WERI-Rb-1 (cell line): Measurements from ENCODE around the gene BATF.

ENCODE experiments used
- DNase-seq: peaks from one replicate; pipeline ENCODE4 v3.0.0-alpha.2; 2020
- H3K27ac ChIP-seq: fragments of 250-450 bp; sonication (Bioruptor Pico); 2 replicates; pipeline ENCODE4 v1.5.1; 2020; ENCODE audit warnings: mild to moderate bottlenecking, moderate library complexity
- H3K27me3 ChIP-seq: fragments of 250-450 bp; sonication (Bioruptor Pico); 2 replicates; pipeline ENCODE4 v1.5.1; 2021; ENCODE audit warnings: mild to moderate bottlenecking, low read depth, moderate library complexity; ENCODE audit not compliant: insufficient read depth, severe bottlenecking
- H3K36me3 ChIP-seq: fragments of 250-450 bp; sonication (Bioruptor Pico); 2 replicates; pipeline ENCODE4 v1.5.1; 2020; ENCODE audit warnings: mild to moderate bottlenecking, moderate library complexity
- H3K4me3 ChIP-seq: 2 replicates; pipeline ENCODE4 v1.5.1; 2011; ENCODE audit warnings: low read depth, mild to moderate bottlenecking, control low read depth, low read length
- H3K9me3 ChIP-seq: fragments of 250-450 bp; sonication (Bioruptor Pico); 2 replicates; pipeline ENCODE4 v1.5.1; 2021; ENCODE audit warnings: mild to moderate bottlenecking, moderate library complexity; ENCODE audit not compliant: severe bottlenecking
- TF ChIP-seq, protein P1 (sequence below): IDR thresholded peaks from 2 replicates; pipeline ENCODE4 v1.5.1; 2011; ENCODE audit warnings: low read depth, mild to moderate bottlenecking, control low read depth, inconsistent platforms, low read length

The BATF gene

DNA sequence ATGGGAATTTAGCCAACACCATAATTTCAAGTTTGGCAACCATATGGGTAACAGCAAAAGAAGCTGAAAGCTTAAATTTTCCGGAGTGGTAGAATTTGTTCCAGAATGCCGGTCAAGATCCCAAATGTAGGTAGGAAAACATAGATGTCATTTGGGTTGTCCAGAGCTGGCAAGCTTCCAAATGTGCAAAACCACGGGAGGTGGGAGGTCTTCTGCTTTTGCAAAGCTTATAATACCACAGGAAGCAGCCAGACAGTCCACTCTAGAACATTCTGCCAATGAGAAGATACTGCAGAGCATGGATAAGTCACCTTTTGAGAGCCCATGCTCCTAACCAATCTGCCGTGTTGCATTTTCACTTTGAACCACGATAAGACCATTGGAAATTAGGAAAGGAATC lies 26.4 kb upstream of the BATF start:
- TF ChIP-seq, protein P1, sequence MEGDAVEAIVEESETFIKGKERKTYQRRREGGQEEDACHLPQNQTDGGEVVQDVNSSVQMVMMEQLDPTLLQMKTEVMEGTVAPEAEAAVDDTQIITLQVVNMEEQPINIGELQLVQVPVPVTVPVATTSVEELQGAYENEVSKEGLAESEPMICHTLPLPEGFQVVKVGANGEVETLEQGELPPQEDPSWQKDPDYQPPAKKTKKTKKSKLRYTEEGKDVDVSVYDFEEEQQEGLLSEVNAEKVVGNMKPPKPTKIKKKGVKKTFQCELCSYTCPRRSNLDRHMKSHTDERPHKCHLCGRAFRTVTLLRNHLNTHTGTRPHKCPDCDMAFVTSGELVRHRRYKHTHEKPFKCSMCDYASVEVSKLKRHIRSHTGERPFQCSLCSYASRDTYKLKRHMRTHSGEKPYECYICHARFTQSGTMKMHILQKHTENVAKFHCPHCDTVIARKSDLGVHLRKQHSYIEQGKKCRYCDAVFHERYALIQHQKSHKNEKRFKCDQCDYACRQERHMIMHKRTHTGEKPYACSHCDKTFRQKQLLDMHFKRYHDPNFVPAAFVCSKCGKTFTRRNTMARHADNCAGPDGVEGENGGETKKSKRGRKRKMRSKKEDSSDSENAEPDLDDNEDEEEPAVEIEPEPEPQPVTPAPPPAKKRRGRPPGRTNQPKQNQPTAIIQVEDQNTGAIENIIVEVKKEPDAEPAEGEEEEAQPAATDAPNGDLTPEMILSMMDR = no peak
- Histone ChIP-seq H3K27ac (no peak overlapping the region), H3K27me3 (no peaks in the 10 kb centered on the region), H3K4me3 (no peak overlapping the region), H3K9me3 (no peaks in the 10 kb centered on the region), H3K36me3 (no peaks in the 10 kb centered on the region)
- DNase-seq = no peak

DNA sequence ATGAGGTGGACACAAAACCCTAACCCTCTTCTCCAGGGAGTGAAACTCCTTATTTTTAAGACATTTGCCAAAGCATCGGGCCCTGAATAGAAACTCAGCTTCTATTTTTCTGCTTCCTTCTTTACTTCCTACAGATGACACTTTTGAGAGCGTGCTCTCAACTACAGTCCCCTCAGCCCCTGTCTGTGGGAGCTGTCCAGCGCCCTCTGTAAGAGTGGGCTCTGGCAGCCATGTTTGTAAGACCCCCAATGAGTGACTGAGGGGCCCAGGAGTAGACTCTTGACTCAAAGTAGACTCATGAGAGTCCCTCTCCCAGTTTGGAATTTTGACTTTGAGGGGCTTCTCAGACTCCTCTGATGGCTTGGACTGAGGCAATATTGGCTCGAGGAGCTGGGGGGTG lies 25.5 kb upstream of the BATF start:
- no peak for DNase-seq
- no peaks in the 10 kb centered on the region for H3K9me3 ChIP-seq
- H3K36me3 ChIP-seq = no peaks in the 10 kb centered on the region
- no peaks in the 10 kb centered on the region for H3K27me3 ChIP-seq
- no peak overlapping the region for H3K4me3 ChIP-seq
- H3K27ac ChIP-seq = no peak overlapping the region
- TF ChIP-seq, protein P1 = no peak

DNA sequence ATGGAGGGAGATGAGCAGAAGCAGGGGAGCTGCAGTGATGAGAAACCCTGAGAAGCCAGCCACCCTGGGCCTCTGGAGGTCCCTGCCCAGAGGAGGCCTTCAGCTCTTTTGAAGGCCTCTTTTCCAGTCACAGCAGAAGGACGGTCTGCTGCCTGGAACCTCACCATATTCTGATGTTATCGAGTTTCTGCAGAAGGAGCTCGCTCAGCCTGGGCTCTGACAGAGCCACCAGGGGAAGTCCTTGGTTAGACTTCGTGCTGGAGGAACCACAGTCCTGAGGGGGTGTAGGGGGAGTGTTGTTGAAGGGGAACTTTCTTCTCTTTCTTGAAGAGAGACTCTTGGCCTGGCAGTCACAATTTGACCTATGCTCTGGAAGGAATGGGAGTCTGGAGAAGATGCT lies 25.1 kb upstream of the BATF start:
- Histone ChIP-seq H3K9me3 (no peaks in the 10 kb centered on the region), H3K36me3 (no peaks in the 10 kb centered on the region), H3K27me3 (no peaks in the 10 kb centered on the region), H3K4me3 (no peak overlapping the region), H3K27ac (no peak overlapping the region)
- no peak for DNase-seq
- TF ChIP-seq, protein P1 = no peak

DNA sequence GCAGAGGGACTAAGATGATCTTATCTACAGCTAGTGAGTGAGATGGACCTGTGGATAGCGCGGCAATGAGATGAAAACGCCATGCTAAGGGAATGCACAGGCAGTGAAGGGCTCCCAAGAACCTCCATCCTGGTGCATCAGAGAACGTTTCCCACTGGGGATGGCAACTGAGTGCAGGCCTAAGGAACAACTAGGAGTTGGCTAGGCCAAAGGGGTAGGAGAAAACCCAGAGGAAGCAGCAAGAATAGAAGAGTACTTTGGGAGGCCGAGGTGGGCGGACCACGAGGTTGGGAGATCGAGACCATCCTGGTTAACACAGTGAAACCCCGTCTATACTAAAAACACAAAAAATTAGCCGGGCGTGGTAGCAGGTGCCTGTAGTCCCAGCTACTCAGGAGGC lies 24.6 kb upstream of the BATF start:
- Histone ChIP-seq H3K9me3 (no peaks in the 10 kb centered on the region), H3K36me3 (no peaks in the 10 kb centered on the region), H3K27me3 (no peaks in the 10 kb centered on the region), H3K4me3 (no peak overlapping the region), H3K27ac (no peak overlapping the region)
- DNase-seq = no peak
- TF ChIP-seq, protein P1 = no peak

DNA sequence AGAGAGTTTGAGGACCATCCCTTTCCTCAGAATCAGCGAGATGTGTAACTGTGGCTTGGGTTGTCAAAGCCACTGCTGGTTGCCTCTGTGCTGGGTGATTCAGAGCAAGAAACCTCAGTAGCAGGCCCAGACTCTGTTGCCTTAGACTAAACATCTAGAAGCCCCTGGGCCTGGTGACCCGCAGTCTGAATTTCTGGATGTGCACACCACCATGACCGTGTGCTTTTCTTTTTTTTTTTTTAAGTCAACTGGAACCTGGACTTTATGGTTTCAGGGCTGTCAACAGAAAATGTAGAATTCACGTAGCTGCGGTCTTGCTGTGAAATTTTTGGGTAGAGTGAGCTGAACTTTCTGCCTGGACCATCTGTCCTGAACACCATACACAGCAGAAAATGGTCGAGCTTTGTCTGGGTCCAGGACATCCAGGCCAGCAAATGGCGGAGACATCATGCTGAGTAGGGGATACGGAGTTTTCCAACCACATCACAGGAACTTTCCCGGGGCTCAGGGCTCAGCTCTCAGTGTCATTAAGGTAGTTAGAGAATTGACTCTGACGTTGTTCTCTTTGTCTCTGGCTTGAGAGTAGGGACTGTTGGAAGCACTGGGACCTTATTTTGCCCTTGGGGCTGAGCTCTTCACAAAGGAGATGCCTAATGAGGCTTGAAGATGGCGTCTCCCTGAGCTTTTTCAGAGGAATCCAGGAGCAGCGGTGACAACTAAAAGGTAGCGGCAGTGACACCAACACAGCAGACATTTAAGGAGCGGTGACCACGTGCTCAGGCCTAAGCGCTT lies 23.0 kb upstream of the BATF start:
- TF ChIP-seq, protein P1 = no peak
- no peak overlapping the region for H3K27ac ChIP-seq
- no peaks in the 10 kb centered on the region for H3K27me3 ChIP-seq
- no peak overlapping the region for H3K4me3 ChIP-seq
- H3K36me3 ChIP-seq = no peaks in the 10 kb centered on the region
- no peaks in the 10 kb centered on the region for H3K9me3 ChIP-seq
- no peak for DNase-seq

DNA sequence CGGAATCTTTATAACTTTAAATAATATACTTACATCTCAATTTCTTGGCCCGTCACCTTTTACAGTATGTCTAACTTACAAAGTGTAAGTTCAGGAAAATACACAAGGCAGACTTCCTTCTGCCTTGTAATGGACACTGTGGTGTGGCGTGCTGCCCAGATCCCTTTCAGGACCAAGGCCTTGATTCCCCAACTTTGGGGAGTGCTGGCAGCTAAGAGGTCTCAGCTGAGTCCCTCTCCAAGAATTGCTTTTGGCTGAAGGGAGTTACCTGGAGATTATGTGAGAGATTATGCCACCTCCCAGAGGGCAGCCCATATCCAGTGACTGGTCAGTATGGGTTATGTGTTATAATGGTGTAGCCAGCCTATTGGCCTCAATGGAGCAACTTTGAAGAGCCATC lies 21.2 kb upstream of the BATF start:
- DNase-seq = no peak
- H3K27me3 ChIP-seq = no peaks in the 10 kb centered on the region
- TF ChIP-seq, protein P1 = no peak
- H3K4me3 ChIP-seq = no peak overlapping the region
- H3K9me3 ChIP-seq = no peaks in the 10 kb centered on the region
- no peak overlapping the region for H3K27ac ChIP-seq
- no peaks in the 10 kb centered on the region for H3K36me3 ChIP-seq
